Measurements from ENCODE around the gene TSGA10IP. TPM values are rescaled to one million over a fixed set of nuclear protein-coding genes. Genes with fewer than 3 reads are reported as not detected.

TSGA10IP gene
- total RNA-seq, 1 donor from 2014 or later, result not detected

GRCh38 chr11:65927904-65928397 lies 17.3 kb upstream of the TSGA10IP start:
- H3K9me3 Mint-ChIP-seq (ENCODE audit: unreplicated experiment), result no peaks in the 10 kb centered on the region
- no peak overlapping the region for H3K27ac Mint-ChIP-seq (ENCODE audit: unreplicated experiment)
- no peak for DNase-seq (ENCODE audit: low spot score)
- peaks cover 4% of the 10 kb centered on the region for H3K4me1 Mint-ChIP-seq (ENCODE audit: unreplicated experiment)
- TF ChIP-seq CTCF (IDR thresholded peaks at IDR 0.05; ENCODE audit: unreplicated experiment), result no peak
- no peak overlapping the region for H3K4me3 Mint-ChIP-seq (ENCODE audit: unreplicated experiment)
- H3K36me3 Mint-ChIP-seq (ENCODE audit: low read depth, unreplicated experiment), result no peaks in the 10 kb centered on the region
- peaks cover 3% of the 10 kb centered on the region for H3K27me3 Mint-ChIP-seq (ENCODE audit: unreplicated experiment)

GRCh38 chr11:65928667-65929066 lies 16.6 kb upstream of the TSGA10IP start:
- Mint-ChIP-seq H3K4me1 (ENCODE audit: unreplicated experiment) (peaks cover 4% of the 10 kb centered on the region), H3K27me3 (ENCODE audit: unreplicated experiment) (peaks cover 3% of the 10 kb centered on the region), H3K36me3 (ENCODE audit: low read depth, unreplicated experiment) (no peaks in the 10 kb centered on the region), H3K4me3 (ENCODE audit: unreplicated experiment) (no peak overlapping the region), H3K27ac (ENCODE audit: unreplicated experiment) (no peak overlapping the region), H3K9me3 (ENCODE audit: unreplicated experiment) (no peaks in the 10 kb centered on the region)
- no peak for DNase-seq (ENCODE audit: low spot score)
- no peak for TF ChIP-seq CTCF (IDR thresholded peaks at IDR 0.05; ENCODE audit: unreplicated experiment)

- H3K9me3 Mint-ChIP-seq (ENCODE audit: unreplicated experiment), result no peaks in the 10 kb centered on the region
- no peak for DNase-seq (ENCODE audit: low spot score)
- no peaks in the 10 kb centered on the region for H3K36me3 Mint-ChIP-seq (ENCODE audit: low read depth, unreplicated experiment)
- no peak overlapping the region for H3K4me3 Mint-ChIP-seq (ENCODE audit: unreplicated experiment)
- no peak for TF ChIP-seq CTCF (IDR thresholded peaks at IDR 0.05; ENCODE audit: unreplicated experiment)
- H3K27ac Mint-ChIP-seq (ENCODE audit: unreplicated experiment), result no peak overlapping the region
- H3K27me3 Mint-ChIP-seq (ENCODE audit: unreplicated experiment), result peaks cover 2% of the 10 kb centered on the region
- peaks cover 4% of the 10 kb centered on the region for H3K4me1 Mint-ChIP-seq (ENCODE audit: unreplicated experiment)
Measured at GRCh38 chr11:65931773-65932557, 13.3 kb upstream of the TSGA10IP start.

- Mint-ChIP-seq H3K27me3 (ENCODE audit: unreplicated experiment) (peaks cover 2% of the 10 kb centered on the region), H3K36me3 (ENCODE audit: low read depth, unreplicated experiment) (no peaks in the 10 kb centered on the region), H3K27ac (ENCODE audit: unreplicated experiment) (no peak overlapping the region), H3K9me3 (ENCODE audit: unreplicated experiment) (no peaks in the 10 kb centered on the region), H3K4me3 (ENCODE audit: unreplicated experiment) (no peak overlapping the region), H3K4me1 (ENCODE audit: unreplicated experiment) (peaks cover 4% of the 10 kb centered on the region)
- no peak for DNase-seq (ENCODE audit: low spot score)
- TF ChIP-seq CTCF (IDR thresholded peaks at IDR 0.05; ENCODE audit: unreplicated experiment), result peak; percentile 33
Measured at GRCh38 chr11:65932558-65932919, 12.7 kb upstream of the TSGA10IP start.

GRCh38 chr11:65934014-65934413 lies 11.3 kb upstream of the TSGA10IP start:
- no peaks in the 10 kb centered on the region for H3K4me1 Mint-ChIP-seq (ENCODE audit: unreplicated experiment)
- H3K36me3 Mint-ChIP-seq (ENCODE audit: low read depth, unreplicated experiment), result no peaks in the 10 kb centered on the region
- DNase-seq (ENCODE audit: low spot score), result no peak
- no peak overlapping the region for H3K4me3 Mint-ChIP-seq (ENCODE audit: unreplicated experiment)
- no peaks in the 10 kb centered on the region for H3K9me3 Mint-ChIP-seq (ENCODE audit: unreplicated experiment)
- H3K27me3 Mint-ChIP-seq (ENCODE audit: unreplicated experiment), result peaks cover 2% of the 10 kb centered on the region
- H3K27ac Mint-ChIP-seq (ENCODE audit: unreplicated experiment), result no peak overlapping the region
- TF ChIP-seq CTCF (IDR thresholded peaks at IDR 0.05; ENCODE audit: unreplicated experiment), result no peak

Measured in endothelial cell (in vitro differentiated cells).